ENCODE measurements around the gene SLC38A10. TPM values are rescaled to one million over a fixed set of nuclear protein-coding genes. Genes with fewer than 3 reads are reported as not detected.

The SLC38A10 gene
- total RNA-seq, 2 donors from 2014 or later: 46.2 to 63.4 TPM

- TF ChIP-seq, protein P1, sequence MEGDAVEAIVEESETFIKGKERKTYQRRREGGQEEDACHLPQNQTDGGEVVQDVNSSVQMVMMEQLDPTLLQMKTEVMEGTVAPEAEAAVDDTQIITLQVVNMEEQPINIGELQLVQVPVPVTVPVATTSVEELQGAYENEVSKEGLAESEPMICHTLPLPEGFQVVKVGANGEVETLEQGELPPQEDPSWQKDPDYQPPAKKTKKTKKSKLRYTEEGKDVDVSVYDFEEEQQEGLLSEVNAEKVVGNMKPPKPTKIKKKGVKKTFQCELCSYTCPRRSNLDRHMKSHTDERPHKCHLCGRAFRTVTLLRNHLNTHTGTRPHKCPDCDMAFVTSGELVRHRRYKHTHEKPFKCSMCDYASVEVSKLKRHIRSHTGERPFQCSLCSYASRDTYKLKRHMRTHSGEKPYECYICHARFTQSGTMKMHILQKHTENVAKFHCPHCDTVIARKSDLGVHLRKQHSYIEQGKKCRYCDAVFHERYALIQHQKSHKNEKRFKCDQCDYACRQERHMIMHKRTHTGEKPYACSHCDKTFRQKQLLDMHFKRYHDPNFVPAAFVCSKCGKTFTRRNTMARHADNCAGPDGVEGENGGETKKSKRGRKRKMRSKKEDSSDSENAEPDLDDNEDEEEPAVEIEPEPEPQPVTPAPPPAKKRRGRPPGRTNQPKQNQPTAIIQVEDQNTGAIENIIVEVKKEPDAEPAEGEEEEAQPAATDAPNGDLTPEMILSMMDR (IDR thresholded peaks at IDR 0.05): peak in 1 of 2 donors; percentile 32
- H3K4me3 ChIP-seq: peak within 1 kb of the TSS; percentile 91 to 100
- H3K27me3 ChIP-seq: no peaks in the 10 kb centered on the region
- no peaks in the 10 kb centered on the region for H3K9me3 ChIP-seq
- H3K36me3 ChIP-seq: no peaks in the 10 kb centered on the region
- H3K27ac ChIP-seq: peak within 1 kb of the TSS; percentile 79 to 80
- H3K4me1 ChIP-seq: peaks cover 0 to 37% of the 10 kb centered on the region in 2 donors
- DNase-seq (ENCODE audit: low spot score): peak; percentile 99
These were observed 56.0 kb downstream of the SLC38A10 start, which contains the start of the genes NDUFAF8 and TEPSIN for GRCh38 chr17:81238815-81239713. Gene NDUFAF8, plus strand, starts transcription at chr17:81239318. Its CDS starts 46 bp downstream, at chr17:81239364. Gene TEPSIN, minus strand, starts transcription at chr17:81239055. Its CDS starts 22 bp downstream, at chr17:81239033.

DNA sequence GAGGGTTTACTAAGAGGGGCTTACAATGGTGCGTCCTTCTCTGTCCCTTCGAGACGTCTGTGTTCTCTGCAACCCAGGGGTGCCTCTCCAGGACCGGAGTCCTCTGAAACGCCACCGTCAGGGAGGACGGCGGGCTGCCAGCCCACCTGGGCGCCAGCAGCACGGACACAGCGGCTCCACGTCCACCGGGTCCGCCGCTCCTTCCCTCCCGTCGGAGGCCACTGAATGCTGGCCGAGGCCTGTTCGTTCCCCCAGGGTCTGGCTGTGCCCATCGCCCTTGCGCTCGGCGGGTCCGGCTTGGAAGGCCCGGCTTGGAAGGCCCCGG, 56.7 kb downstream of the SLC38A10 start:
- DNase-seq (ENCODE audit: low spot score): no peak
- Histone ChIP-seq H3K4me1 (peaks cover 0 to 37% of the 10 kb centered on the region in 2 donors), H3K9me3 (no peaks in the 10 kb centered on the region), H3K36me3 (peaks cover under 1% of the 10 kb centered on the region), H3K27ac (peak overlapping the region in 1 of 2 donors; percentile 62), H3K4me3 (peak overlapping the region; percentile 74 to 100), H3K27me3 (no peaks in the 10 kb centered on the region)
- TF ChIP-seq, protein P1 (IDR thresholded peaks at IDR 0.05): no peak

- Histone ChIP-seq H3K27me3 (no peaks in the 10 kb centered on the region), H3K4me1 (peaks cover 0 to 37% of the 10 kb centered on the region in 2 donors), H3K4me3 (peak overlapping the region; percentile 74 to 100), H3K36me3 (peaks cover 6% of the 10 kb centered on the region), H3K9me3 (no peaks in the 10 kb centered on the region), H3K27ac (no peak overlapping the region)
- no peak for DNase-seq (ENCODE audit: low spot score)
- TF ChIP-seq, protein P1 (IDR thresholded peaks at IDR 0.05): no peak
These were observed 57.3 kb downstream of the SLC38A10 start for GRCh38 chr17:81237591-81238489.

DNA sequence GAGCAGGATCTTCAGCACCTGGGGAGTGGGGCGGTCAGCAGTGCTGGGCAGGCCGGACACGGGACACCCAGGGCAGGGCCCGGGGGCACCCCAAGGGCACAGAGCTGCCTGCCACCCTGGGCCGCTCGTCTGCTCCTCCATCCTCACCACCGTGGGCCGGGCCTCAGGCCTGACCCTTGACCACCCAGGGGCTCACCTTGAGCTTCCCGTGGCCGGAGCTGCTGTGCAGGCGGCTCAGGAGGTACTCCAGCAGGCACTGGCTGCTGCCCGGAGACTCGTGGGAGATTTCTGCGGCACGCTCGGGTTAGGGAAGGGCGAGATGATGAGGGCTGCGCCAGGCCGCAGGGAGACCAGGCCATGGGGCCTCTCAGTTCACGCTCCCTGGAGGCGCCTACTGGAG, 58.3 kb downstream of the SLC38A10 start:
- H3K27ac ChIP-seq: no peak overlapping the region
- no peak for DNase-seq (ENCODE audit: low spot score)
- H3K4me3 ChIP-seq: no peak overlapping the region
- no peaks in the 10 kb centered on the region for H3K9me3 ChIP-seq
- H3K36me3 ChIP-seq: peaks cover 17% of the 10 kb centered on the region
- peaks cover 0 to 37% of the 10 kb centered on the region in 2 donors for H3K4me1 ChIP-seq
- no peaks in the 10 kb centered on the region for H3K27me3 ChIP-seq
- TF ChIP-seq, protein P1 (IDR thresholded peaks at IDR 0.05): no peak

DNA sequence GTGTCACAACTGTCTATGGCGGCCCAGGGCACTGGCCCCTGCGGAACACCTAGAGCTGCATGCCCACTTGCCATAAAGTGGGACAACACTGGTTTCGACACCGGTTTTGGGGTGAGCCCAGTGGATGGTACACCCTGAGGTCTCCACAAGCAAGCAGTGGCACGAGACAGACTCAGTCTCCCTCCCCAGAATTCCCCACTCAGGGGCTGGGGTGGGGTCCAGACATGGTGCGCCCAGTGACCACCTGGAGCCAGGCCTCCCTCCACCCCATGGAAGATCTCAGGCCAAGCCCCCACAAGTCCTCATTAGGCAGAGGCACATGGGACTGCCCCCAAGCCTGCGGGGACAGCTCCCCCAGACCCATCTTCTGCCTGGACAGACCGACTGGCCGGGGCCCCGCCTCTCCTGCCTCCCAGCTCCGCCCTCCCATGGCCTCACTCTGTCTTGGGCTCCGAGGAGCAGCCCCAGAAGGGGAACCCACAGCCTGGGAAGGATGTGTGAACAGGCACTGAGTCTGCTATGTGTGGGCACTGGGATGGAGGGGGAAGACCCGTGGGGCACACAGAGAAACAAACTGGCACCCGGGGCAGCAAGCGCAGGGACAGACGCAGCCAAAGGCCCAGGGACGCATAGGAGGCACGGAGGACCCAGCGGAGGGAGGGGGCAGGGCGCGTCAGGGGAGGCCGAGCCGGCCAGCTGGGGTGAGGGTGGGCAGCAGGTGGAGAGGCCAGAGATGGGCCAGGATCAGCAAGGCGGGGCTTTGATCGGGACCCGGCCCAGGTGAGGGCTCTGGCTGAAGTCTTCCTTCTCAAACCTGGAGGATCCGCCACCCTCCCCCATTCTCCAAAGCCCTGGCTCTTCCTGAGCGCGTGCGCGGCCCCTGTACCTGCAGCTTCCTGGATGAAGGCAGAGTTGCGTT, 59.0 kb downstream of the SLC38A10 start:
- peaks cover 21% of the 10 kb centered on the region for H3K36me3 ChIP-seq

More for the DNA sequence above, 59.0 kb downstream of the SLC38A10 start:
- Histone ChIP-seq H3K27me3 (no peaks in the 10 kb centered on the region), H3K9me3 (no peaks in the 10 kb centered on the region), H3K27ac (no peak overlapping the region), H3K4me3 (no peak overlapping the region), H3K4me1 (peaks cover 0 to 37% of the 10 kb centered on the region in 2 donors)
- no peak for DNase-seq (ENCODE audit: low spot score)
- TF ChIP-seq, protein P1 (IDR thresholded peaks at IDR 0.05): no peak
